ENCODE data around the gene MBNL2.
"Not testable (repeated sequence)": the region's sequence is repeated elsewhere in the genome, so short reads cannot be mapped to it uniquely, and the experiment has no call there.

The MBNL2 gene

DNA sequence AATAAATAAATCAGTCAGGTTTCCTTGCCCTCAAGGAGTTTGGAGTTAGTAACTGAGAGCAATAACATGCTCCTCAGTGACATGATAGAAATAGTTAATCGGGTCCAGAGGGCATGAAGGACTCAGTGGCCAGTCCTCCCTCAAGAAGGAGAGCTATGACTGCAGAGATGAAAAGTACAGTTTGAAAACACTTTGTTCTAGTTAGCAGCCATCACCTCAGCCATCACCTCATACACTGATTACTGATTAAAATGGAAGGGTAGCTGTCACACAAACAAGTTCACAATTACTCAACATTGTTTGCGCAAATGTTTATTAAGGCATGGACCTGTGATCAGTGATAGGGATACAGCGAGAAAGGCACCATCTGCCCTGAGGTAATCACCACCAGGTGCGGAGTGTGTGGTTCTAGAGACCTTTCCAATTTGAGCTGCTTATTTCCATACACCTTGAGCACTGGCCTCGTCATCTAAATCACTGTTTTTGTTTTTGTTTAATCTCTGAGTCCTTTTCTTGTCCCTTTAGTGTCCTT, 126.5 kb downstream of the MBNL2 start:
- DNase-seq (ENCODE audit: low spot score) = no peak

DNA sequence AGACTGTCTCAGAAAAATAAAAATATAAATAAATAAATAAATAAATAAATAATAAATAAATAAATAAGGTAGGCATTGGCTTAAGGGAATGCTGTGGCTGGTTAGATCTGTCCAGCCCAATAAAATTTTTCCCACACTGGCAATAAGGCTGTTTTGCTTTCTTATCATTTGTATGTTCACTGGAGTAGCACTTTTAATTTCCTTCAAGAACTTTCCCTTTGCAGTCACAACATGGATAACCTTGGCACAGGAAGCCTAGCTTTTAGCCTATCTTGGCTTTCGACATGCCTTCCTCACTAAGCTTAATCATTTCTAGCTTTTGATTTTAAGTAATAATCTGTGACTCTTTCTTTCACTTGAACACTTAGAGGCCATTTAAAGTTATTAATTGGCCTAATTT, 129.9 kb downstream of the MBNL2 start:
- DNase-seq (ENCODE audit: low spot score) = not testable (repeated sequence)

DNA sequence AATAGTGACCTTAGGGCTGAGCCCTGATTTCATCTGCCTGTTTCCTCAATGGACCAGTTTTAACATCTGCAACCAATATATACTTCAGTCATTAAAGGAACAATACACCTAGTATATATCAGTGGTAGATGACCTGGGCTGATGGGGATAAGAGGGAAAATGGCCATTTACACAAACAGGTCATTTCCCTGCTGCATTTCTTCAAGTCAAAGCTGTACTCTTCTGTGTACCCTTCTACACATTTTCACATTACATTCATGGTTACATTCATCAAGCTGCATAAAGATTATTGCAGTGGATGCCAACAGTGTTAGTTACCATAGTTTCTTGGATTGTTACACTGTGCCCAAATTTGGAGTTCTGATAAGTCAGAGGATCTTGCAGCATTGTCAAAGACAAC, 130.7 kb downstream of the MBNL2 start:
- DNase-seq (ENCODE audit: low spot score) = no peak

GRCh38 chr13:97353927-97354675, 132.0 kb downstream of the MBNL2 start:
- DNase-seq (ENCODE audit: low spot score) = no peak

DNA sequence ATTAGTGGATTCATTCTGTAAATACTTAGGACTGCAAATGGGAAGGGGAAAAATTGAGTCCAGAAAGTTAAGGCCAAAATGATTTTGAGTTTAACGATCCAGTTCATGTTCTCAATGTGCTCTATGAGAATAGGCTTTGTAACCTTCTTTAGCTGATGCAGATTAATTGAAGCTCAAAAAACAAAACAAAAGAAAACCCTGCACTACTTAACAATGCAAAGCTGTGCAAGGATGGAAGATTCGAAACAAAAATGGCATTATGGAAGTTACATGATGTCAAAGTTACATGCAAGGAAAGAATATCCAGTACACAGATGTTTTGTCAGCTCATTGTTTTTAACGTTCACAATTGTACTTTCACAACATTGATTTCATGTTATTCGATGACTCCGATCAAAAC, 132.7 kb downstream of the MBNL2 start:
- no peak for DNase-seq (ENCODE audit: low spot score)

DNA sequence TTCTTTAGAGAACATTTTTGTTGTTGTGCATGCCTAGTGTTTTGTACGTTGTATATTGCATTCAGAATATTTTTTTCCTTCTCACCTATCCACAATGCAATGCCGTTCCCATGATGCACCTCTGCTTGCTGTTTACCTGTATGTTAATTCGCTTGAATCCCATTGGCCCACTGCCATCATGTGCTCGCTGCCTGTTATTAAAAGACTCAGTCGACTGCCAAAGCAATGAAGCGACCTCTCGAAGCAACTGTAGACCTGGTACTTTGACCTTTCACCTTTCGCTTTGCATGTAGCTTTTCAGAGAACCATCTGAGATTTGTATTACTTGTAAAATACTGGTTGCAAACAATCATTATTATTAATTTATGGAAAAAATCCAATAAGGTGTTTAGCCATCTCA, 134.5 kb downstream of the MBNL2 start:
- no peak for DNase-seq (ENCODE audit: low spot score)

- DNase-seq (ENCODE audit: low spot score) = peak; percentile 45
Observed at GRCh38 chr13:97359181-97360057, 137.3 kb downstream of the MBNL2 start.

GRCh38 chr13:97360610-97361009, 138.5 kb downstream of the MBNL2 start:
- no peak for DNase-seq (ENCODE audit: low spot score)

- no peak for DNase-seq (ENCODE audit: low spot score)
Observed at GRCh38 chr13:97364031-97364430, 141.9 kb downstream of the MBNL2 start.

DNA sequence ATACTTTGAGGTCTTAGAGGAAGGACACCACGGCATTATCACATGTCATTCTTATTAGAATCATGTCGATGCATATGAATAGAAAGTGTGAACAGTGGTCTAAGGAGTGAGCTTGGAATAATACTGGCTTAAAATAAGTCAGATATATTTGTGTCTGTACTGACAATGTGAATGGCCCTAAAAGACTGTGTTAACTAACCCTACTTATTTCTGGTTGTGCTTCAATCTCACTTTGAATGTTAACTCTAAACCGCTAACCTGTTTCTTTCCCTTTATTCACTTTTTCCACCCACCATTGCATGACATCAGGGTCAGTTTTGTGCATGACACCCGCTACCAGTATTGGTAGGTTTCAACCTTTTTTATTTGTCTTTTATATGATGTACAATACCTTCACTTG, 142.7 kb downstream of the MBNL2 start:
- DNase-seq (ENCODE audit: low spot score) = no peak

DNA sequence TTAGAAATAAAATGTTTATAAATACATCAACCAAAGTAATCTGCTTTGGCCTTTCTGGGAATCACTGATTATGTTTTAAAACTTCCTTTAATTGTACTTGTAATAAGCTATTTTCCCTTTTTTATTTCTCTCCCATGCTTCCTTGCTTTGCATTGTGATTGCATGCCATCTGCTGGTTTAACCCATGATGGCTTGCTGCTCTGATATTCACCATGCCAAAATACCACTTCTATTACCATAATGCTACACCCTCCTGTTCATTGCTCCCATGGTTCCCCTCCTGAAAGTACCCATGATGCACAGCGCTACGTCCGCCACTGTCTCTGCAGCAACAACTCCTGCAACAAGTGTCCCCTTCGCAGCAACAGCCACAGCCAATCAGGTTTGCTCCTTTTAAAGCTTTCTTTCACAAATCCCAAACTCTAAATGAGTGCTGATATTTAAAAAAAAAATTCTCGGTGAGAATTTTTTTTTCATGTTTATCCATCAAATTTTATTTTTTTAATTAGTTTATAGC, 144.1 kb downstream of the MBNL2 start:
- DNase-seq (ENCODE audit: low spot score) = no peak

DNA sequence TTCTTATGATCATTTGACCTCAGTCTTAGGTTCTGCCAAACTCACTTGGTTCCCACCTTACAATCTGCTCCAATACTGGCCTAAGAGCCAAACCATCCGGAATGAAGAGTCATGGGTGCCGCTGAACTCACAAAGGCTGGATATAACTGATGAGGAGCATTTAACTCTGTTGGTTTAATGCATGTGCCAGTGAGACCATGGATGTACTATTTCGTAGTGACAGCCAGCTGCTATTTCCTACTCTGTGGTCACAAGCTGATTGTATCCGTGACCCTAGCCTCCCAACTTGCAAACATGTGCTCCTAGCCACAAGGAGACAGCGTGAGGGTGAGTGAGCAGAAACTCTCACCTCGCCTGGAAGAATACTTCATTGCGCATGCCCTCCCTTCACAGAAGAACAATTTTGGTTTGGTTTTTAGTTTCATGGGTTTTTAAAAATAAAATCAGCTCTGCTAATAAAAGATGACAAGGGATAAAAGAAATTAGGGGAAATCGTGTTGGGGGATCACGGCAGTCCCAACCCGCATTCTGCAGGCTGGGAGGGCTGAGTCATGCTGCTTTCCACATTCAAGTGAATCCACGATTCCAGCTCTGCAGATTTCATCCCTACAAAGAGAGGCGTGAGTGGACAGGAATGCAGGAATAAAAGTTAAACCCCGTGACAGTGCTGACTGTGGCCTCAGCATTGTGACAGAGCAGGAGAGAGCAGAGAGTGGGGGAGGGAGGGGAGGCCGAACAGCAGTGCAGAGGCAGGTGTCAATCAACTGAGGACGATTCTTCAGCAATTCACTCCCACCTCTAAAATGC, 145.1 kb downstream of the MBNL2 start:
- peak; percentile 45 for DNase-seq (ENCODE audit: low spot score)

GRCh38 chr13:97369261-97369893, 147.2 kb downstream of the MBNL2 start:
- DNase-seq (ENCODE audit: low spot score) = peak; percentile 33

- DNase-seq (ENCODE audit: low spot score) = no peak
Observed at GRCh38 chr13:97371486-97372109, 149.5 kb downstream of the MBNL2 start.

DNA sequence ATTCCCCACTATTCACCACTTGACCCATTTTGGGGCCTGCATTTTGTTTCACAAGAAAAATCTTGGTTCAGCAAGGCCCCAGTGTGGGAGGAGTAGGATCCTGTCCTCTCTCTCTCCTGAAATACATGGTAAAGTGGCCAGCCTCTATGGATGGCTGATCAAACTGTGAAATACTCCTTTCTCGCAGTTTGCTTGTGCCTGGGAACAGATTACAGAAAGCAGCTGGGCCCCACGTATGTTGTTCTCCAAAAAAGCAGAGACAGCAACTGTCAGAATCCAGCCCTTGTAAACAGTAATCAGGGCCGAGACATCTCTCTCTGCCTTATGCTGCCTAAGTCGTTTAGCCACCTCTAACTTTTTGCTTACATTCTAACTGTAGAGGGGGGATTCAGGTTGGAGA, 150.8 kb downstream of the MBNL2 start:
- DNase-seq (ENCODE audit: low spot score) = no peak

DNA sequence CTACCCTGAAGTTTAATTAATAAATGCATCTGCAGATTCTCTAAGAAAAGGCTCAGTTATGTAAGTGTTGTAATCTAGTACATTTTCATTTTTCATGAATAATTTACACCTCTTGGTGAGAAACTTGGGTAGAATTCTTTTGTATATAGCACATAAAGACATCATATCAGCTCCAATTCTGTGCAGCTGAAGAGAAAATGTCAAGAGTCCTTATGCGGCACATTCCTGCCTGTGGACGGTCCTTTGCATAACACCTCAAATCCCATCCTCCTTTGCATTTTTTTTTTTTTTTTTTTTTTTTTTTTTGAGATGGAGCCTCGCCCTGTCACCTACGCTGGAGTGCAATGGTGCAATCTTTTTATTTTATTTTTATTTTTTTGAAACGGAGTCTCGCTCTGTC, 151.7 kb downstream of the MBNL2 start:
- no peak for DNase-seq (ENCODE audit: low spot score)

GRCh38 chr13:97376981-97377380, 154.8 kb downstream of the MBNL2 start:
- DNase-seq (ENCODE audit: low spot score) = no peak

DNA sequence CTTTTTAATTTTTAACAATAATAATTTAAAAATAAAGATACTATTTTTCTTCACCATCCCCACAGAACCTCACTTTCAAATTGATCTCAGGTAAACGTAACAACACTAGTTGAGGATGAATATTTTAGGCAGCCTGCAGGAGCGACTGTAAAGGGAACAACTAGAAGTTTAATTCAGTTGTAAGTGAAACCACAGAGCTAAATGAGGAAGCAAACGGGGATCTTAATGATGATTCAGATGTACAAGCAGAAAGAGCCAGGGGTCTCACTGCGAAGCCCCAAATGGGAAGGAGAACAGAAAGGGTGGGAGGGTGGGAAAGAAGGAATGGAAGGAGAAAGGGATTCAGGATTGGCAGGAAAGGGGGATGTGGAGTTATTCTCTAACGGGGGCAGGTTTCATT, 157.3 kb downstream of the MBNL2 start:
- no peak for DNase-seq (ENCODE audit: low spot score)

- DNase-seq (ENCODE audit: low spot score) = no peak
Observed at GRCh38 chr13:97380696-97381095, 158.6 kb downstream of the MBNL2 start.

DNA sequence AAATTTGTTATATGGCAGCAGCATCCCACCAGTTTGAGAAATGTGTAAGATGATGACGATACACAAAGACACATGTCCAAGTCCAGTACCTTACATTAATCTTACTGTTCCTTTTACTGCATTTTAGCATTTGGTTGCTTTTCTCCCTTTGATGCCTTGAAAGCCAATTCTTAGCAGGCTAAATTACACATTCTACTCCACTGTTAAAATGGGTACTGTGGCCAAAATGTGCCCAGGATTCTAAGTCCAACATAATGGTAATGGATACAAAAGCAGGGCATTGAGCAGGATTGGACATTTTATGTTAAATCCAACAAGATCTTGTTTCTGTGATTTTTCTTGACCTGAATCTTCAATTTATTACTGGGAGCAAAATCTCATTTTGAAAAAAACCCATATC, 159.1 kb downstream of the MBNL2 start:
- DNase-seq (ENCODE audit: low spot score) = no peak

GRCh38 chr13:97382276-97382675, 160.1 kb downstream of the MBNL2 start:
- no peak for DNase-seq (ENCODE audit: low spot score)

Measured in COLO829 (cell line).